ENCODE measurements around the gene NRXN3.

GRCh38 chr14:79028281-79028680 is 858.1 kb downstream of the NRXN3 start:
- TF ChIP-seq CTCF (IDR thresholded peaks at IDR 0.05 in 4 of 5, conservative IDR thresholded peaks at IDR 0.05 in 1 of 5), result no peak
- TF ChIP-seq POLR2A (IDR thresholded peaks at IDR 0.05), result no peak
